Stomach (tissue), 9 donors: ENCODE results near the gene KCNAB2. TPM values are rescaled to one million over a fixed set of nuclear protein-coding genes. Genes with fewer than 3 reads are reported as not detected.

Source experiments
- DNase-seq, 2 donors: peaks; one replicate each; pipeline versions ENCODE4 v3.0.0 to v3.0.0-alpha.2; 2013 to 2019
- H3K27ac ChIP-seq, 5 donors: fragments of 200-600 bp in 4 of 5; sonication (generic) in 4 of 5; one replicate each; pipeline ENCODE4 v1.5.1; 2013 to 2019; ENCODE audit warnings: mild to moderate bottlenecking in 1 of 5, moderate library complexity in 1 of 5
- H3K27me3 ChIP-seq, 3 donors: fragments of 200-600 bp; sonication (generic); one replicate each; pipeline ENCODE4 v1.5.1; 2017 to 2019; ENCODE audit warnings: mixed run types in 1 of 3
- H3K36me3 ChIP-seq, 4 donors: fragments of 200-600 bp; sonication (generic); 1 replicate in 3 of 4; 2 replicates in 1 of 4; pipeline ENCODE4 v1.5.1; 2016 to 2019
- H3K4me1 ChIP-seq, 4 donors: fragments of 200-600 bp; sonication (generic); one replicate each; pipeline ENCODE4 v1.5.1; 2016 to 2019
- H3K4me3 ChIP-seq, 4 donors: fragments of 200-600 bp; sonication (generic) in 3 of 4; one replicate each; pipeline ENCODE4 v1.5.1; 2016 to 2019; ENCODE audit warnings: mild to moderate bottlenecking in 1 of 4
- H3K9me3 ChIP-seq, 4 donors: fragments of 200-600 bp; sonication (generic); one replicate each; pipeline ENCODE4 v1.5.1; 2016 to 2019
- EP300 ChIP-seq: sonication (generic); formaldehyde crosslinking; IDR thresholded peaks from one replicate; pipeline ENCODE4 v1.6.1; 2017; ENCODE audit warnings: antibody characterized with exemption
- POLR2A ChIP-seq, 4 donors: fragments of 450-650 bp; IDR thresholded peaks; one replicate each; pipeline ENCODE4 v1.6.1; 2016; ENCODE audit warnings: antibody characterized with exemption in 4 of 4, control low read depth in 2 of 4, mild to moderate bottlenecking in 1 of 4, moderate library complexity in 1 of 4
- POLR2AphosphoS5 ChIP-seq, 3 donors: sonication (generic); formaldehyde crosslinking; IDR thresholded peaks; one replicate each; pipeline ENCODE4 v1.6.1; 2016; ENCODE audit warnings: antibody characterized with exemption in 3 of 3
- WGBS, 5 donors: extraction: QIAGEN DNeasy Blood & Tissue Kit in 3 of 5; methylation state at CpG; one replicate each; pipeline versions ENCODE4 v1.1.5 to v1.1.7; 2013 to 2018; 5-methylcytosine and 5-hydroxymethylcytosine counted together
- intact Hi-C: fragments of 100-400 bp; cut with DNase I; formaldehyde crosslinking; loops from one replicate; pipeline ENCODE4 v1.15.1; 2023; ENCODE audit warnings: low total_unique reads
- polyA plus RNA-seq, 3 donors: library from polyadenylated mRNA; stranded (reverse); fragments of 200-250 nt; gene quantifications; one replicate each; pipeline ENCODE4 v1.2.3, GENCODE V29; 2013
- total RNA-seq, 5 donors: library from RNA; depleted of rRNA; stranded (reverse); fragments of >200 nt; gene quantifications; one replicate each; pipeline versions ENCODE4 v1.1.0 to v1.2.3, GENCODE V29; 2014 to 2016
- TF ChIP-seq, protein P1 (sequence below), 7 experiments: fragments of 450-650 bp in 4 of 7; fragments of 200-600 bp in 3 of 7; sonication (generic) in 3 of 7; IDR thresholded peaks; one replicate each; pipeline ENCODE4 v1.5.1; 2016 to 2019; ENCODE audit warnings: antibody characterized with exemption in 7 of 7, control low read depth in 2 of 7, mild to moderate bottlenecking in 1 of 7
- donor health status: healthy with polysubstance abuse.
- donor health status: Bipolar disorder and iron deficiency.
- donor health status: healthy.

KCNAB2 gene
- total and polyA plus RNA-seq, 8 donors, result 0.29 to 39.1 (median 3.3) TPM

DNA sequence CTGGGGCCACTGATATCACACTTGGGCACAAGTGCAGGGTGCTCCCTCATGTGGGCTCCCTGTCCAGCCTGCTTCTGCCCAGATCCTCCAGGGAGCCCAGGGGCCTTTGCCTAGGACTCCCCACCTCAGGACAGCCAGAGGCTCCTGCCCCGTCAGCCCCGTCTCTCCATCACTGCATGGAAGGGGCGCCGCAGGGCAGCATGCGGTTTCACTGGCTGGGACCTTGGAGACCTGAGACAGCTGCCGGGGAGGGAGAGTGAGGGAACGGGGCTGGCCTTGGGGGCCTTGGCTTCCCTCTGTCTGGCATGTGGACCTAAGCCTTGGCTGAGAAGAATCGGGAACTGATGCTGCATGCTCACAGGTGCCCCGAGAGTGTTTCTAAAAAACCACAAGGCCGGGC lies 46.5 kb downstream of the KCNAB2 start:
- TF ChIP-seq POLR2A (IDR thresholded peaks at IDR 0.05) (no peak), EP300 (no peak), POLR2AphosphoS5 (IDR thresholded peaks at IDR 0.05) (no peak)
- TF ChIP-seq, protein P1, sequence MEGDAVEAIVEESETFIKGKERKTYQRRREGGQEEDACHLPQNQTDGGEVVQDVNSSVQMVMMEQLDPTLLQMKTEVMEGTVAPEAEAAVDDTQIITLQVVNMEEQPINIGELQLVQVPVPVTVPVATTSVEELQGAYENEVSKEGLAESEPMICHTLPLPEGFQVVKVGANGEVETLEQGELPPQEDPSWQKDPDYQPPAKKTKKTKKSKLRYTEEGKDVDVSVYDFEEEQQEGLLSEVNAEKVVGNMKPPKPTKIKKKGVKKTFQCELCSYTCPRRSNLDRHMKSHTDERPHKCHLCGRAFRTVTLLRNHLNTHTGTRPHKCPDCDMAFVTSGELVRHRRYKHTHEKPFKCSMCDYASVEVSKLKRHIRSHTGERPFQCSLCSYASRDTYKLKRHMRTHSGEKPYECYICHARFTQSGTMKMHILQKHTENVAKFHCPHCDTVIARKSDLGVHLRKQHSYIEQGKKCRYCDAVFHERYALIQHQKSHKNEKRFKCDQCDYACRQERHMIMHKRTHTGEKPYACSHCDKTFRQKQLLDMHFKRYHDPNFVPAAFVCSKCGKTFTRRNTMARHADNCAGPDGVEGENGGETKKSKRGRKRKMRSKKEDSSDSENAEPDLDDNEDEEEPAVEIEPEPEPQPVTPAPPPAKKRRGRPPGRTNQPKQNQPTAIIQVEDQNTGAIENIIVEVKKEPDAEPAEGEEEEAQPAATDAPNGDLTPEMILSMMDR (IDR thresholded peaks at IDR 0.05), result no peak
- H3K4me1 ChIP-seq, result no peaks in the 10 kb centered on the region
- H3K9me3 ChIP-seq, result no peaks in the 10 kb centered on the region
- H3K27ac ChIP-seq, result no peak overlapping the region
- H3K36me3 ChIP-seq, result peaks cover 0 to 29% (median 3%) of the 10 kb centered on the region in 4 donors
- 74 to 93% (median 83%) methylated on average over 7 to 10 of the region's 10 CpGs for WGBS, 5 donors
- intact Hi-C loops, result no loop called here
- no peak overlapping the region for H3K4me3 ChIP-seq
- no peak for DNase-seq
- peaks cover 0 to 5% (median 0%) of the 10 kb centered on the region in 3 donors for H3K27me3 ChIP-seq

DNA sequence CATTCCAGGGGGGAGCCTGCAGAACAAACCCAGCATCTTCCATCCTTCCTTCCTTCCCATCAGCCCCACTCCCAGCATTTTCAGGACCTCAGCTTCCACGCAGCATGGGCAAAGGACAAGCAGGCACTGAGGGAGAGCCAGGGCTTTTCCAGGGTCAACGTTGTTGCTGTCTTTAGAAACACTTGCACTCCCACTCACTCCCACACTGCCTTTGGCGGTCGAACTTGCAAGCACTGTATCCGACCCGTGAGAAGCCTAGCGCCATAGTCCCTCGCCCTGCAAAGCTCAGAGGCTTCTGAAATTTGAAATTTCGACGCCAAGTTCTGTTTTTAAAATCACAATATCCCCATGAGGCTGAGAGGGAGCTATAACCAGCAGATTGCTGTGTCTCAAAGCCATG lies 47.4 kb downstream of the KCNAB2 start:
- peaks cover 0 to 29% (median 3%) of the 10 kb centered on the region in 4 donors for H3K36me3 ChIP-seq
- DNase-seq, result no peak
- no peaks in the 10 kb centered on the region for H3K9me3 ChIP-seq
- no peak overlapping the region for H3K27ac ChIP-seq
- WGBS, 5 donors, result 73 to 80% (median 78%) methylated on average over 8 to 10 of the region's 10 CpGs
- no peak for TF ChIP-seq POLR2AphosphoS5 (IDR thresholded peaks at IDR 0.05)
- no peak for TF ChIP-seq EP300
- TF ChIP-seq, protein P1 (IDR thresholded peaks at IDR 0.05), result no peak
- no peak for TF ChIP-seq POLR2A (IDR thresholded peaks at IDR 0.05)
- H3K4me1 ChIP-seq, result no peaks in the 10 kb centered on the region
- H3K27me3 ChIP-seq, result peaks cover 0 to 5% (median 0%) of the 10 kb centered on the region in 3 donors
- intact Hi-C loops, result no loop called here
- no peak overlapping the region for H3K4me3 ChIP-seq

DNA sequence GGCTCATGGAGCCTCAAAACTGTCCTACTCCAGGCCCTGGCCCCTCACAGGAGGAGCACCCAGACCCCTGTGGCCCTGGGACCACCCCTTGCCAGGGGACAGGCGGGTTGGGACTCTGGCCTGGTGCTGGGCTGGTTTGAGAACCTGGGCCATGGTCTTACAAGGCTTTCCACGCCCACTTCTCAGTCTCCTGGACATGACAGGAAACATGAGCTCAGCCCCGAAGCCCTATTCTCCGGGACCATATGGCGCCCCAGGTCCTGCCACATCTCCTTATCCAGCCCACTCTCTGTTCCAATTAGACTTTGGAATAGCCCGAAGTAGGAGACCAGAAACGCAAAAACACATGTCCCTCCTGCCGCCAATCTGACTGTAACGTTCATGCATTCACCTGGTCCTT lies 47.9 kb downstream of the KCNAB2 start:
- peaks cover 0 to 5% (median 0%) of the 10 kb centered on the region in 3 donors for H3K27me3 ChIP-seq

DNA sequence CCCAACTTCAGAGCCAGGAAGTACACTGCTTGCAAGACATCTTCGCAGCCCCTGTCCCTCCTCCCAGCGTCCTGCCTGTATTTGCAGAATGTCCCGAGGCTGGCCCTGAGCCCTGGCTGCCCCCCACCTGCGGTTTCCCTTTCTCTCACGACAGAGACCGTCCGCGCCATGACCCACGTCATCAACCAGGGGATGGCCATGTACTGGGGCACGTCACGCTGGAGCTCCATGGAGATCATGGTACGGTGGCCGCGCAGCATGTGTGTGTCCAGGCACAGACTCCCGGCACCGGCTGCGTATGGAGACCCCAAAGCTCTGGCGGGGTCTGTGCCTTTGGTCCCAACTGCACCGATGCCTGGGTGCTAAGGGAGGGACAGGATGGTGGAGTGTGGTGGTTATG lies 48.6 kb downstream of the KCNAB2 start:
- Histone ChIP-seq H3K36me3 (peaks cover 0 to 36% (median 6%) of the 10 kb centered on the region in 4 donors), H3K4me1 (no peaks in the 10 kb centered on the region), H3K9me3 (no peaks in the 10 kb centered on the region), H3K27ac (no peak overlapping the region), H3K4me3 (no peak overlapping the region), H3K27me3 (peaks cover 0 to 8% (median 0%) of the 10 kb centered on the region in 3 donors)
- 89 to 94% (median 91%) methylated on average over 14 to 19 of the region's 19 CpGs for WGBS, 5 donors
- DNase-seq, result no peak
- TF ChIP-seq POLR2AphosphoS5 (IDR thresholded peaks at IDR 0.05) (no peak), POLR2A (IDR thresholded peaks at IDR 0.05) (no peak), EP300 (no peak)
- TF ChIP-seq, protein P1 (IDR thresholded peaks at IDR 0.05), result no peak
- intact Hi-C loops, result no loop called here

More for the DNA sequence above, 47.9 kb downstream of the KCNAB2 start:
- H3K4me3 ChIP-seq, result no peak overlapping the region
- H3K36me3 ChIP-seq, result peaks cover 0 to 30% (median 5%) of the 10 kb centered on the region in 4 donors
- intact Hi-C loops, result no loop called here
- TF ChIP-seq EP300 (no peak), POLR2A (IDR thresholded peaks at IDR 0.05) (no peak), POLR2AphosphoS5 (IDR thresholded peaks at IDR 0.05) (no peak)
- TF ChIP-seq, protein P1 (IDR thresholded peaks at IDR 0.05), result no peak
- H3K4me1 ChIP-seq, result no peaks in the 10 kb centered on the region
- DNase-seq, result no peak
- WGBS, 5 donors, result 80 to 93% (median 83%) methylated on average over 9 of the region's 9 CpGs
- H3K27ac ChIP-seq, result no peak overlapping the region
- H3K9me3 ChIP-seq, result no peaks in the 10 kb centered on the region
